PC-9 (cell line): ENCODE results near the gene FBXO5.

Experiments
- EZH2 ChIP-seq: fragments of 200-600 bp; sonication (generic); IDR thresholded peaks from 2 replicates; pipeline ENCODE4 v1.8.0; 2017; ENCODE audit warnings: antibody characterized with exemption, low read depth
- TF ChIP-seq, protein P1 (sequence below): fragments of 200-600 bp; sonication (generic); conservative IDR thresholded peaks from 2 replicates; pipeline ENCODE4 v1.6.1; 2017; ENCODE audit warnings: mixed run types, antibody characterized with exemption, mild to moderate bottlenecking, moderate library complexity

DNA sequence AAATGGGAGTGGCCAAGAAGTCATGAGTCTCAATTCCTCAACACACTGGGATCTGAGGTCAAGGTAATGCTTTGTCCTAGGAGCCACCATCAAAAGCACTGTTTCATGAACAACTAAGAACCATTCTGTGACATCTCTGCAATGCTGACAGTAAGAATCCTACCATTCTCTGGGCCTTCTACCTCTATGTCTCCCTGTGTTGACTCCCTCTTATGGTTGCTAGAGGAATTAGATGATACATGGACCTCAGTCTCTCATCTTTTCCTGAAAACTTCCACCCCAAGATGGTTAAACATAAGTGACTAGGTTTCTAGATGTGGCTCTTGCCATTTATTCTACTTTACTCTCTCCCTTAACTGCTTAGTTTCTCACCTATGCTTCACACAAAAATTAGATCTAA is 10.6 kb upstream of the FBXO5 start:
- TF ChIP-seq, protein P1, sequence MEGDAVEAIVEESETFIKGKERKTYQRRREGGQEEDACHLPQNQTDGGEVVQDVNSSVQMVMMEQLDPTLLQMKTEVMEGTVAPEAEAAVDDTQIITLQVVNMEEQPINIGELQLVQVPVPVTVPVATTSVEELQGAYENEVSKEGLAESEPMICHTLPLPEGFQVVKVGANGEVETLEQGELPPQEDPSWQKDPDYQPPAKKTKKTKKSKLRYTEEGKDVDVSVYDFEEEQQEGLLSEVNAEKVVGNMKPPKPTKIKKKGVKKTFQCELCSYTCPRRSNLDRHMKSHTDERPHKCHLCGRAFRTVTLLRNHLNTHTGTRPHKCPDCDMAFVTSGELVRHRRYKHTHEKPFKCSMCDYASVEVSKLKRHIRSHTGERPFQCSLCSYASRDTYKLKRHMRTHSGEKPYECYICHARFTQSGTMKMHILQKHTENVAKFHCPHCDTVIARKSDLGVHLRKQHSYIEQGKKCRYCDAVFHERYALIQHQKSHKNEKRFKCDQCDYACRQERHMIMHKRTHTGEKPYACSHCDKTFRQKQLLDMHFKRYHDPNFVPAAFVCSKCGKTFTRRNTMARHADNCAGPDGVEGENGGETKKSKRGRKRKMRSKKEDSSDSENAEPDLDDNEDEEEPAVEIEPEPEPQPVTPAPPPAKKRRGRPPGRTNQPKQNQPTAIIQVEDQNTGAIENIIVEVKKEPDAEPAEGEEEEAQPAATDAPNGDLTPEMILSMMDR: no peak; the same call in 1 of the 2 replicates
- TF ChIP-seq EZH2: no peak
